ENCODE data around the gene GALNT18.

The GALNT18 gene

DNA sequence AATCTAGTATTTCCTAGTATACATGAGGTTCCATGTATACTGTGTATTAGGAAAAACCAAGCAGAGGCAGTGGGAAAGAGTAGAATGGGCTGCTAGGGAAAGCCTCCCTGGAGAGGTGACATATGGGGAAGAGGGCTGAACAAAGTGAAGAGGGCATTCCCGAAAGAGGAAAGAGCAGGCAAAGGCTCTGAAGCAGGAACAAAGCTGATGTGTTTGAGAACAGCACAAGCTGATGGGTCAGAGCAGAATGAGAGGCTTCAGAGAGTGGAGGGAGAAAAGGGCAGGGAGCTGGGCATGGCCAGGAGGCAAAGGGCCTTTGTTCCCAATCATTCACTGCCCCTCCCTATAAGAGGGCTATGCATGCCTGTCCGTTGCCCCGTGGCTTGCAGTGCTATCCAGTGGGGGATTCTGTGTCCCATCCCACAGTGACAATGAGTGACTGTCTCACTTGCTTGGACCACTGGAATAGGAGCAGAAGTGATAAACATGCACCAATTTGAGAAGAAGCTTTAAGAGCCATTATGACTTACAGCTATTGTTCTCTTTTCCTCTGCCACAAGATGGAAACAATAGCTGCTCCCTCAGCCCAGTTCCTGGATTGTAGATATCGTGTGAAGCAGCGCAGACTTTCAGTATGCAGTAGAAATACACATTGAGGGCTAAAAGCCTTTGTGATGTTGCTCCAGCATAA lies 39.6 kb downstream of the GALNT18 start:
- TF ChIP-seq CTCF (IDR thresholded peaks at IDR 0.05; ENCODE audit: low read depth, low read length), result no peak
- DNase-seq (ENCODE audit: extremely low read depth, low read depth), result no peak

DNA sequence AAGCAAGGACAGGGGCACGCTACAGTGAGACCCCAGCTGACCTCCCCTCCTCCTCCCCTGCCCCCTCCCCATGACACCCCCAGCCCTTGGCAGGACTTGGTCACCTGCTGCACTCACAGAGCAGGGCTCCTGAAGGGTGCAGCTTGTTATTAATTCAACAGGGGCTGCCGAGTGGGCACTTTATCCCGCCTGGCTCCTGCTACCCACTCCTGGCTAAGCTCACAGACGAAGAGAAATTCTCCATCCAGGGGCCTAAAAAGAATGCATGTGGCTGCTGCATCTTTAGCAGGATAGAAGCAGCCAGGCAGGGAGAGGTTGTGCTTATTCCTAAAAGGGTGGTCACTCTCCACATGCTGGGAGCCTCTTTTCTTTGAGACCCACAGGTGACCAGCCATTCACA lies 40.3 kb downstream of the GALNT18 start:
- no peak for TF ChIP-seq CTCF (IDR thresholded peaks at IDR 0.05; ENCODE audit: low read depth, low read length)
- no peak for DNase-seq (ENCODE audit: extremely low read depth, low read depth)

GRCh38 chr11:11580841-11581411 lies 40.9 kb downstream of the GALNT18 start:
- no peak for TF ChIP-seq CTCF (IDR thresholded peaks at IDR 0.05; ENCODE audit: low read depth, low read length)
- DNase-seq (ENCODE audit: extremely low read depth, low read depth), result no peak

DNA sequence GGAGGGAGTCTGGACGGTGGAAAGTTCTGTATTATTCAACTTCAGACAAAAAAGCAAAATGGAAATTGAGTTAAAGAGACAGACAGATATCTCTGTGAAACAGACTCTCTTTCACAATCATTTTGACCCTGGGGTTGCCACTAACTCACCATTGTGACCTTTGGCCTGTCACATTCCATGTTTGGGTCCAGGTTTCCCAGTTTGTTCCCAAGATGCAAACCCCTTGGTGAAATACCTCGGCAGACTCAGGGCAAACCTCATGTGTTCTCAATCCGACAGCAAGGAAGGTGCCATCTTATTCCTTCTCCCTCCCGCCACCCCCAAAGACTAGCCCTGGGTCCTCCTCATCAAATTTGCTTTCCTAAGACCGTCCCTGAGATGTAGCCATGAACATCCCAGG lies 41.8 kb downstream of the GALNT18 start:
- DNase-seq (ENCODE audit: extremely low read depth, low read depth), result no peak

GRCh38 chr11:11579012-11579988 lies 42.5 kb downstream of the GALNT18 start:
- DNase-seq (ENCODE audit: extremely low read depth, low read depth), result no peak
- TF ChIP-seq CTCF (IDR thresholded peaks at IDR 0.05; ENCODE audit: low read depth, low read length), result no peak

More for the DNA sequence above, 41.8 kb downstream of the GALNT18 start:
- no peak for TF ChIP-seq CTCF (IDR thresholded peaks at IDR 0.05; ENCODE audit: low read depth, low read length)

DNA sequence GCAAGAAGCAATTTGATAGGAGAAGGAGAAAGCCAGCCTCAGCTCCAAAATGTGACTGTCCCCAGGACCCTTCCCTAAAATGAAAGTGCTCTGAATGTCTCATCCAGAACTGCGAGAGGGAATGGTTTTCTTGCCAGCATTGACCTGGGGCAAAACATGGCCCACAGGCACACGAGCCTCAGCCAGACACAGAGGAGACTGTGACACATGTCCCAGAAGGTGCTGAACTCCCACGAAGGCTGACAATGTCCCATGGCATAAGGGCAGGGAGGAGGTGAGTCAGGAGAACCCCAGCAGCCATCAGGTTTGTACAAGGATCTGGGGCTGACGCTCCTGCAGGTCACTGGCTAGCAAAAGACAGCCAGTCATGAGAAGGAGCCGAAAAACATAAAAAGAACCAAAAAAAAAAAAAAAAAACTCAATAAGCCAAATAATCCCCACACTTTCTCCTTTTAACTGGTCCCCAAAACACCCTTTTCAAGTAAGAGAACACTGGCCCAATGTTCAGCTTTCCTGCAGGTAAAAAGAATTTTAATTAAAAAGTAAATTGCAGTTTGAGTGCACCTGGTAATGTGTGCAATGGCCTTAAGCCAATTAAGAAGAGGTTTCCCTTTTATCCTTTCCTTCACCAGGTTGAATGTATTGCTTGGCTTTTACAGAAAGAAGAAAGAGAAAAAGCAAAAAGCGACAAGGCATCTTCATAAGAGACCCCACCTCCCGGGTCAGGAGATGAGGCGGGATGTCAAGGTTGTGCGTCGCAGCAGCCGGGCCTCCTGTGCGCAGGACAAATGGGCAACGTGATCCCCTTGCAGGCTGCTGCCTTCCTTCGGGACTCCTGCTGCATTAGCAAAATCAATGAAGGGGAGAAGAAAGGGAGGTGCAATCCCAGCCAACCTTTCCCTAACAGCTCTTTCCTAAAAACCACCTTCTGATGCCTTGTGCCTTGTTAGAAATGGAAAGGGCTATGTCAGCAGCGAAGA lies 43.6 kb downstream of the GALNT18 start:
- no peak for DNase-seq (ENCODE audit: extremely low read depth, low read depth)

More for the DNA sequence above, 43.6 kb downstream of the GALNT18 start:
- TF ChIP-seq CTCF (IDR thresholded peaks at IDR 0.05; ENCODE audit: low read depth, low read length), result no peak

All from AG09319 (cell line).